DND-41 (cell line): ENCODE results near the gene HCRT.

ENCODE experiments used
- CTCF ChIP-seq: IDR thresholded peaks from 2 replicates; pipeline ENCODE4 v1.5.1; 2012; ENCODE audit warnings: borderline replicate concordance, low read length, moderate library complexity, mild to moderate bottlenecking; ENCODE audit not compliant: poor library complexity, severe bottlenecking; ENCODE audit errors: extremely low read depth
- EZH2 ChIP-seq: IDR thresholded peaks from 3 replicates; pipeline ENCODE4 v1.6.1; 2012; ENCODE audit warnings: borderline replicate concordance, low read depth, mild to moderate bottlenecking, moderate library complexity, low read length, inconsistent platforms; ENCODE audit not compliant: severe bottlenecking

- no peak for TF ChIP-seq EZH2
- TF ChIP-seq CTCF, result no peak
Observed at GRCh38 chr17:42182927-42183734, 2.1 kb downstream of the HCRT start.
